GM18502 (cell line): ENCODE results near the gene NGF.

Experiments used
- ATAC-seq: cut with Tn5 transposase; IDR thresholded peaks from one replicate; pipeline ENCODE4 v1.9.1; 2021; ENCODE audit warnings: mild to moderate bottlenecking; ENCODE audit not compliant: unreplicated experiment, poor library complexity

The NGF gene

GRCh38 chr1:115337276-115337632 is 795 bp downstream of the NGF start:
- ATAC-seq, result no peak

- ATAC-seq, result no peak
Observed at GRCh38 chr1:115336741-115337140, 1.3 kb downstream of the NGF start.

- no peak for ATAC-seq
Observed at GRCh38 chr1:115332813-115333608, 5.0 kb downstream of the NGF start.

- ATAC-seq, result no peak
Observed at GRCh38 chr1:115331558-115332331, 6.3 kb downstream of the NGF start.

GRCh38 chr1:115330480-115331013 is 7.5 kb downstream of the NGF start:
- no peak for ATAC-seq

GRCh38 chr1:115329965-115330364 is 8.1 kb downstream of the NGF start:
- no peak for ATAC-seq

GRCh38 chr1:115327270-115327669 is 10.8 kb downstream of the NGF start:
- ATAC-seq, result no peak

- ATAC-seq, result no peak
Observed at GRCh38 chr1:115326419-115326818, 11.6 kb downstream of the NGF start.

- no peak for ATAC-seq
Observed at GRCh38 chr1:115325874-115326273, 12.2 kb downstream of the NGF start.

GRCh38 chr1:115324649-115325420 is 13.2 kb downstream of the NGF start:
- no peak for ATAC-seq

GRCh38 chr1:115323366-115324004 is 14.6 kb downstream of the NGF start:
- no peak for ATAC-seq

- no peak for ATAC-seq
Observed at GRCh38 chr1:115322631-115323030, 15.4 kb downstream of the NGF start.

- no peak for ATAC-seq
Observed at GRCh38 chr1:115320377-115320776, 17.7 kb downstream of the NGF start.

GRCh38 chr1:115319706-115320105 is 18.3 kb downstream of the NGF start:
- no peak for ATAC-seq

GRCh38 chr1:115317101-115318012 is 20.7 kb downstream of the NGF start:
- no peak for ATAC-seq

- ATAC-seq, result no peak
Observed at GRCh38 chr1:115314765-115315164, 23.3 kb downstream of the NGF start.

GRCh38 chr1:115314092-115314491 is 24.0 kb downstream of the NGF start:
- ATAC-seq, result no peak

GRCh38 chr1:115313182-115313581 is 24.9 kb downstream of the NGF start:
- no peak for ATAC-seq

GRCh38 chr1:115312742-115313141 is 25.3 kb downstream of the NGF start:
- no peak for ATAC-seq
